Measurements from ENCODE around the gene BHLHA15.

Gene BHLHA15

GRCh38 chr7:98235901-98236300, 24.7 kb downstream of the BHLHA15 start:
- no peak for TF ChIP-seq CTCF (IDR thresholded peaks at IDR 0.05; ENCODE audit: control extremely low read depth, extremely low read depth, low read depth, missing control alignments)
- ChIA-PET CTCF (no interaction called here), POLR2A (no interaction called here)
- no peak for DNase-seq (ENCODE audit: extremely low spot score)

- CTCF ChIA-PET = interaction anchor here (0.9 kb wide), 1 partner anchor 118 kb away, joined by 3 read pairs; no protein-coding TSS in a partner anchor
- no peak for DNase-seq (ENCODE audit: extremely low spot score)
- TF ChIP-seq CTCF (IDR thresholded peaks at IDR 0.05; ENCODE audit: control extremely low read depth, extremely low read depth, low read depth, missing control alignments) = no peak
- POLR2A ChIA-PET = no interaction called here
Observed at GRCh38 chr7:98236355-98237185, 25.3 kb downstream of the BHLHA15 start.

- CTCF ChIA-PET = no interaction called here
- no peak for TF ChIP-seq CTCF (IDR thresholded peaks at IDR 0.05; ENCODE audit: control extremely low read depth, extremely low read depth, low read depth, missing control alignments)
- POLR2A ChIA-PET = no interaction called here
- DNase-seq (ENCODE audit: extremely low spot score) = no peak
Observed at GRCh38 chr7:98238076-98238475, 26.8 kb downstream of the BHLHA15 start.

GRCh38 chr7:98238976-98239375, 27.7 kb downstream of the BHLHA15 start:
- DNase-seq (ENCODE audit: extremely low spot score) = no peak
- no peak for TF ChIP-seq CTCF (IDR thresholded peaks at IDR 0.05; ENCODE audit: control extremely low read depth, extremely low read depth, low read depth, missing control alignments)
- CTCF ChIA-PET = no interaction called here
- POLR2A ChIA-PET = no interaction called here

DNA sequence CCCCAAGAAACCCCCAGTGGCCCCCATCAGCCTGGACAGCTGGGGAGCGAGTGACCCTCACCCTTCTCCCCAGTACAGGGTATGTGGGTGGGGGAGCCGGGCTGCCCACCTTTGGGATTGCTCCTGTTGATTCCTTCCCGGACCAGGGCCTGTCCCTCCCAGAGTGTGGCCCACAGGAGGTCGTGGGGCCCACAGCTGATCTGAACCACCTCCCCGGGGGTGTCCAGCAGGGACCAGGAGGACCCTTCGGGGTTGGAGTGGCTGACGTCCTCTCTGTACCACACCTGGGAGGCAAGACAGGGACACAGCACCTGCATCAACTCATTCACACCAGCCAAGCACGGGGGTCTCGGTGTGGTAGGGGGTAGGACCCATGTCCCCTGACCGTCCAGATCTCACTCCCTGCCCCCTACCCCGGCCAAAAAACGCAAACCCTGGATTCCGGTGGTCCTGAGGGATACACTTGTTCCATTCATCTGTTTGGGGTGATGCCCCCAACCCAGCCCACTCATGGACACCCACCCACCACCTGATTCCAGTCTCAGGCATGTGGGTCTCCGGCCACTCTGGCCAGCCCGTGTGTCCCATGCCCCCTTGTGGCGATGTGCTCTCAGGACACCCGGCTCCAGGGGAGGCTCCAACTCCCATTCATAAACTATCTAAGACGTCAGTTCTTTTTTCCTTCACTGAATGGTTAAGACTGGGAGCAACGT, 29.9 kb downstream of the BHLHA15 start:
- ChIA-PET CTCF (interaction anchor here (0.8 to 1.5 kb wide), 7 partner anchors 9 to 219 kb away, joined by 3 to 4 read pairs (median 3); no protein-coding TSS in a partner anchor), POLR2A (no interaction called here)
- DNase-seq (ENCODE audit: extremely low spot score) = peak; percentile 76
- peak; percentile 78 for TF ChIP-seq CTCF (IDR thresholded peaks at IDR 0.05; ENCODE audit: control extremely low read depth, extremely low read depth, low read depth, missing control alignments)

DNA sequence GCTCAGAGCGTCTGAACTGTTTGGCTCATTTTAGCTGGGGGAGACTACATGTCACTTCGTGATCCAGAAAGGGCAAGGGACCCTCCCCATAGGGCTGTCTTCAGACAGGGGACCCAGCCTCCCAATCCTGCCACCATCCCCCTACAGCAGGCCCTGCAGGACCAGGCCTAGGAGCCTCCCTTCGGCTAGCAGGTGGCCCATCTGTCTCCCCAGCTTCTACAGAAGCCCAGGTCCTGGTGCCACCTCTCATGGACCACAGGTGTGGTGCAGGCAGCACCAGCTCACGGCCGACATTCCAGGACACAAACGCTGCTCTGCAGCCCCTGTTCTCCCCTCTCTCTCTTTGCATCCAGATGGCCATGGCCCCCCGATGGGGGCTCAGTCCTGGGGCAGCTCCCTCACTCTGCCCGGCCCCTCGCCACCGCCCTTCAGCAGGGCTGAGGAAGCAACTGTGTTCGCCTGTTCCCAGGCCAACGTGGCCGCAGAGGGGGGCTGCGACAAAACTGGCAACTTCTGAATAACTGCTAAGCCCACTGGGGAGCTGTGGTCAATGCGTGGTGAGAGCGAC, 30.5 kb downstream of the BHLHA15 start:
- no peak for DNase-seq (ENCODE audit: extremely low spot score)
- no peak for TF ChIP-seq CTCF (IDR thresholded peaks at IDR 0.05; ENCODE audit: control extremely low read depth, extremely low read depth, low read depth, missing control alignments)
- POLR2A ChIA-PET = no interaction called here
- CTCF ChIA-PET = interaction anchor here (0.8 to 1.5 kb wide), 6 partner anchors 9 to 220 kb away, joined by 3 to 4 read pairs (median 3); no protein-coding TSS in a partner anchor
